ENCODE results near the gene MBOAT2.

GRCh38 chr2:8992643-8993042, 10.8 kb downstream of the MBOAT2 start:
- TF ChIP-seq CTCF (IDR thresholded peaks at IDR 0.05) (no peak), POLR2A (IDR thresholded peaks at IDR 0.05) (no peak)

All from body of pancreas (tissue), 4 donors.